Liver (tissue), 3 donors: Measurements from ENCODE around the gene ARMC2.
"Not testable (repeated sequence)": the region's sequence is repeated elsewhere in the genome, so short reads cannot be mapped to it uniquely, and the experiment has no call there.

Source experiments
- ATF3 ChIP-seq: IDR thresholded peaks from 2 replicates; pipeline ENCODE4 v1.6.1; 2016; ENCODE audit warnings: antibody characterized with exemption
- CTCF ChIP-seq: fragments of 150-350 bp; IDR thresholded peaks from 2 replicates; pipeline ENCODE4 v1.5.1; 2017; ENCODE audit warnings: improper control_type of control experiment, low read depth, low read length; ENCODE audit not compliant: missing input control
- EGR1 ChIP-seq, 2 donors: IDR thresholded peaks; 2 replicates each; pipeline ENCODE4 v1.6.1; 2016 to 2018; ENCODE audit warnings: antibody characterized with exemption in 2 of 2, low read depth in 2 of 2
- FOXA1 ChIP-seq: IDR thresholded peaks from 2 replicates; pipeline ENCODE4 v1.6.1; 2016; ENCODE audit warnings: antibody characterized with exemption
- GABPA ChIP-seq, 2 donors: IDR thresholded peaks in 1 of 2; conservative IDR thresholded peaks in 1 of 2; 2 replicates each; pipeline ENCODE4 v1.6.1; 2016; ENCODE audit warnings: antibody characterized with exemption in 2 of 2, mild to moderate bottlenecking in 1 of 2, moderate library complexity in 1 of 2
- HNF4G ChIP-seq: IDR thresholded peaks from 2 replicates; pipeline ENCODE4 v1.6.1; 2016; ENCODE audit warnings: antibody characterized with exemption
- JUND ChIP-seq, 2 donors: IDR thresholded peaks; 2 replicates each; pipeline ENCODE4 v1.6.1; 2016; ENCODE audit warnings: antibody characterized with exemption in 2 of 2
- MAX ChIP-seq: IDR thresholded peaks from 2 replicates; pipeline ENCODE4 v1.6.1; 2016; ENCODE audit warnings: antibody characterized with exemption
- RAD21 ChIP-seq, 2 donors: IDR thresholded peaks; 2 replicates each; pipeline ENCODE4 v1.6.1; 2016; ENCODE audit warnings: antibody characterized with exemption in 2 of 2, mild to moderate bottlenecking in 2 of 2
- REST ChIP-seq: IDR thresholded peaks from 2 replicates; pipeline ENCODE4 v1.6.1; 2016; ENCODE audit warnings: antibody characterized with exemption, mild to moderate bottlenecking
- SP1 ChIP-seq: IDR thresholded peaks from 2 replicates; pipeline ENCODE4 v1.6.1; 2018; ENCODE audit warnings: antibody characterized with exemption, mild to moderate bottlenecking
- TAF1 ChIP-seq: conservative IDR thresholded peaks from 2 replicates; pipeline ENCODE4 v1.6.1; 2016; ENCODE audit warnings: antibody characterized with exemption, mild to moderate bottlenecking
- YY1 ChIP-seq: IDR thresholded peaks from 2 replicates; pipeline ENCODE4 v1.6.1; 2016; ENCODE audit warnings: antibody characterized with exemption, mild to moderate bottlenecking
- ZBTB33 ChIP-seq: IDR thresholded peaks from 2 replicates; pipeline ENCODE4 v1.6.1; 2016; ENCODE audit warnings: antibody characterized with exemption
- donor health status: healthy.
- donor health status: healthy.

GRCh38 chr6:108931090-108931489 lies 82.9 kb downstream of the ARMC2 start:
- not testable (repeated sequence) for TF ChIP-seq CTCF; TAF1; HNF4G; YY1; GABPA (IDR thresholded peaks at IDR 0.05 in 1 of 2, conservative IDR thresholded peaks at IDR 0.05 in 1 of 2); RAD21 (IDR thresholded peaks at IDR 0.05); MAX; FOXA1; SP1; REST; JUND (IDR thresholded peaks at IDR 0.05); ZBTB33; EGR1 (IDR thresholded peaks at IDR 0.05; ENCODE audit: low read depth in 2 of 2); ATF3
